HEK293T (cell line): Measurements from ENCODE around the gene DNAL4.
A peak's percentile ranks its signal among the peaks of the same experiment; 100 is the strongest.

Experiments used
- CTCF ChIA-PET: fragments of 350-600 bp; formaldehyde crosslinking; extraction: SDS; loops from one replicate; lab custom pipeline; 2021; ENCODE audit warnings: antibody characterized with exemption, inconsistent platforms; lab: Yijun Ruan, JAX
- POLR2A ChIA-PET: fragments of 350-600 bp; formaldehyde crosslinking; extraction: SDS; loops from one replicate; lab custom pipeline; 2020; ENCODE audit warnings: antibody characterized with exemption, inconsistent platforms; lab: Yijun Ruan, JAX
- DNase-seq: peaks from one replicate; pipeline ENCODE4 v3.0.0; 2012; ENCODE audit warnings: mixed read lengths; ENCODE audit errors: extremely low spot score
- ARNT ChIP-seq: fragments of 450-650 bp; IDR thresholded peaks from 2 replicates; pipeline ENCODE4 v1.6.1; 2017; ENCODE audit warnings: mild to moderate bottlenecking
- BHLHE40 ChIP-seq: fragments of 450-650 bp; IDR thresholded peaks from 2 replicates; pipeline ENCODE4 v1.6.1; 2016; ENCODE audit warnings: mild to moderate bottlenecking, moderate library complexity, borderline replicate concordance
- CTBP1 ChIP-seq: fragments of 450-650 bp; IDR thresholded peaks from 2 replicates; pipeline ENCODE4 v1.6.1; 2016; ENCODE audit warnings: borderline replicate concordance
- ELF4 ChIP-seq: fragments of 450-650 bp; IDR thresholded peaks from 2 replicates; pipeline ENCODE4 v1.6.1; 2017; ENCODE audit warnings: antibody characterized with exemption
- FOXA1 ChIP-seq: fragments of 450-650 bp; IDR thresholded peaks from 2 replicates; pipeline ENCODE4 v1.6.1; 2016; ENCODE audit warnings: mild to moderate bottlenecking
- FOXK2 ChIP-seq: fragments of 450-650 bp; IDR thresholded peaks from 2 replicates; pipeline ENCODE4 v1.6.1; 2016; ENCODE audit warnings: mild to moderate bottlenecking
- FOXM1 ChIP-seq: fragments of 450-650 bp; IDR thresholded peaks from 2 replicates; pipeline ENCODE4 v1.6.1; 2017; ENCODE audit warnings: mild to moderate bottlenecking, borderline replicate concordance
- HDGF ChIP-seq: fragments of 450-650 bp; IDR thresholded peaks from 2 replicates; pipeline ENCODE4 v1.6.1; 2017; ENCODE audit warnings: antibody characterized with exemption, borderline replicate concordance
- L3MBTL2 ChIP-seq: fragments of 450-650 bp; conservative IDR thresholded peaks from 2 replicates; pipeline ENCODE4 v1.6.1; 2016; ENCODE audit warnings: mild to moderate bottlenecking
- LEF1 ChIP-seq: fragments of 450-650 bp; IDR thresholded peaks from 2 replicates; pipeline ENCODE4 v1.6.1; 2017; ENCODE audit warnings: mild to moderate bottlenecking, borderline replicate concordance
- NFRKB ChIP-seq: fragments of 450-650 bp; IDR thresholded peaks from 2 replicates; pipeline ENCODE4 v1.6.1; 2016; ENCODE audit warnings: mild to moderate bottlenecking, moderate library complexity
- PKNOX1 ChIP-seq: fragments of 450-650 bp; IDR thresholded peaks from 2 replicates; pipeline ENCODE4 v1.6.1; 2016
- SP1 ChIP-seq: fragments of 450-650 bp; IDR thresholded peaks from 2 replicates; pipeline ENCODE4 v1.6.1; 2017
- SUZ12 ChIP-seq: fragments of 450-650 bp; IDR thresholded peaks from 2 replicates; pipeline ENCODE4 v1.6.1; 2016; ENCODE audit warnings: mild to moderate bottlenecking
- TARDBP ChIP-seq: fragments of 450-650 bp; IDR thresholded peaks from 2 replicates; pipeline ENCODE4 v1.6.1; 2016
- ZNF384 ChIP-seq: fragments of 450-650 bp; IDR thresholded peaks from 2 replicates; pipeline ENCODE4 v1.6.1; 2016

Gene DNAL4

DNA sequence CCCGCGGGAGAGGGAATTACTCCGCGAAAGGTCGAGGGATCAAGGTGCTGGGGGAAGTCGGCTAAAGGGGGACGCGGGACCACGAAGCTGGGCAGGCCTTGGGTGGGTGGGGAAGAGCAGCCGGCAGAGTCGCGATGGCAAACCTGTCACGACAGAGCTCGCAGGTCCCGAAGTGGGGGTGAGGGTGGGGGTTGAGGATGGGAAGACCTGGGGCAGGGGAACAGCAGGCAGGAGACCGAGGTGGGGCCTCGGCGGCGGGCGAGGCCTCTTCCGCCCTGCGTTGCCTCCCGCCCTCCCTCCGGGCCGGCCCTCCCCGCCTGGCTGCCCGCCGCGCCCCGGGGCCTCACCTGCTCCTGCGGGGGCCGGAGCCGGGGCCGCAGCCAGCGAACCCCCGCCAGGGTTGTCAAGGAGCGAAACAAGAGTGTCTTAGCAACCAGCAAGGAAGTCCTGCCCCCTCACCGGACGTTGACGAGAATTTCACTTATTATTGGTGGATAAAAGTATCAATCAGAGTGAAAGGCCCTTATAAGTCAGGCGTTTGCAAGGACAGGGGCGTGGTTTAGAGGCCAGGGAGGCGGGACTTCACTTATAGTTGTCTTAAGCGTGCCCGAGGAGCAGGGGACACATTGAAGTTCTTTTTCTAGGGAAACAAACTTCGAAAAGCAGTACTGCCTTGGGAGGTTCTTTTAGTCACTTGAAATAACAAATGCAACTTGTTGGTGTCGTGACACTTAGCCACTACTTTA, at the start of gene DNAL4:
Gene DNAL4 (minus strand): TSS at position 423 of the 746 bp plus-strand sequence. CDS start 11,412 bp downstream, outside the sequence.
- TF ChIP-seq FOXM1 (0 out of 2 replicates have a peak, but pooled peaks have one; percentile 72), SP1 (no peak), PKNOX1 (peak; percentile 99), L3MBTL2 (peak; percentile 80)
- peak; percentile 99 for DNase-seq
- ChIA-PET CTCF (interaction anchor here (1.7 kb wide), 1 partner anchor 25 kb away, joined by 4 read pairs; no protein-coding TSS in a partner anchor), POLR2A (interaction anchor here (1.0 to 3.2 kb wide), 2 partner anchors 25 to 112 kb away, joined by 3 to 9 read pairs; partner anchors contain the start of gene TOMM22)

GRCh38 chr22:38843201-38843656, 49.3 kb upstream of the DNAL4 start:
- TF ChIP-seq LEF1 (0 out of 2 replicates have a peak, but pooled peaks have one; percentile 9), BHLHE40 (no peak)
- DNase-seq = peak; percentile 82
- ChIA-PET POLR2A (interaction anchor here (0.6 to 2.0 kb wide), 3 partner anchors 73 to 76 kb away, joined by 3 to 6 read pairs (median 5); no protein-coding TSS in a partner anchor), CTCF (interaction anchor here (0.5 to 1.9 kb wide), 3 partner anchors 22 to 502 kb away, joined by 3 to 14 read pairs (median 3); no protein-coding TSS in a partner anchor)

GRCh38 chr22:38842512-38843200, 48.7 kb upstream of the DNAL4 start:
- ChIA-PET CTCF (interaction anchor here (0.7 to 1.9 kb wide), 2 partner anchors 21 to 74 kb away, joined by 3 to 14 read pairs; no protein-coding TSS in a partner anchor), POLR2A (interaction anchor here (0.6 to 2.0 kb wide), 3 partner anchors 73 to 75 kb away, joined by 3 to 6 read pairs (median 5); no protein-coding TSS in a partner anchor)
- no peak for DNase-seq
- TF ChIP-seq ZNF384 (no peak), FOXA1 (no peak), FOXM1 (no peak), BHLHE40 (no peak), HDGF (no peak), NFRKB (no peak), ARNT (no peak)

DNA sequence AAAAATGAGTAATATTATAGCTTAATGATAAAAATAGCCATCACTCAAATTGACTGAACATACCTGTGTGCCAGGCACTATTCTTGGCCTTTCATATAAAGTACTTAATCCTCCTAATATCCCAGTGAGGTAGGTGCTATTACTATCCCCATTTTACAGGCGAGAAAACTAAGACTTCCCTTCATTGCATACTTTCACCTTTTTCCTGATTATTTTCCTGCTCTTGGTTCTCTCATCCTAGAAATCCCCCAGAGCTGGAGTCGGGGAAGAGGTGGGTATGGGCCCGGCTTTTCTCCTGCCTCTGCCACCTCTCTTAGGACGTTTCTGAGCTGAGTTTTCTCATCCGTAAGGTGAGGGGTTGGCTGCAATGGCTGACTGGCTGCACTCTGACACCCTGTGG, 47.7 kb upstream of the DNAL4 start:
- POLR2A ChIA-PET = no interaction called here
- CTCF ChIA-PET = no interaction called here
- TF ChIP-seq HDGF (no peak), FOXK2 (no peak), PKNOX1 (no peak), CTBP1 (no peak), ELF4 (no peak), ARNT (no peak), FOXA1 (no peak), SUZ12 (no peak), L3MBTL2 (no peak), BHLHE40 (no peak), NFRKB (no peak), SP1 (no peak), FOXM1 (no peak)
- no peak for DNase-seq

GRCh38 chr22:38841211-38841610, 47.3 kb upstream of the DNAL4 start:
- DNase-seq = no peak
- no peak for TF ChIP-seq BHLHE40
- CTCF ChIA-PET = no interaction called here
- POLR2A ChIA-PET = no interaction called here

- TF ChIP-seq ZNF384 (no peak), SUZ12 (no peak), TARDBP (no peak), LEF1 (no peak), ARNT (no peak), NFRKB (no peak), CTBP1 (no peak), FOXK2 (no peak), L3MBTL2 (no peak), ELF4 (no peak), HDGF (no peak), SP1 (no peak), PKNOX1 (no peak), BHLHE40 (no peak), FOXA1 (no peak), FOXM1 (no peak)
- POLR2A ChIA-PET = no interaction called here
- CTCF ChIA-PET = no interaction called here
These were observed 46.2 kb upstream of the DNAL4 start for GRCh38 chr22:38840129-38840528.

More at GRCh38 chr22:38840129-38840528, 46.2 kb upstream of the DNAL4 start:
- no peak for DNase-seq
